ENCODE measurements around the gene AGBL1.
"Not testable (repeated sequence)": the region's sequence is repeated elsewhere in the genome, so short reads cannot be mapped to it uniquely, and the experiment has no call there.

The AGBL1 gene

GRCh38 chr15:86087808-86088207 is 8.1 kb downstream of the AGBL1 start:
- no peak for DNase-seq

GRCh38 chr15:86089422-86089821 is 9.8 kb downstream of the AGBL1 start:
- no peak for DNase-seq

GRCh38 chr15:86101818-86102217 is 22.1 kb downstream of the AGBL1 start:
- DNase-seq: no peak

- DNase-seq: no peak
Measured at GRCh38 chr15:86103825-86104224, 24.2 kb downstream of the AGBL1 start.

DNA sequence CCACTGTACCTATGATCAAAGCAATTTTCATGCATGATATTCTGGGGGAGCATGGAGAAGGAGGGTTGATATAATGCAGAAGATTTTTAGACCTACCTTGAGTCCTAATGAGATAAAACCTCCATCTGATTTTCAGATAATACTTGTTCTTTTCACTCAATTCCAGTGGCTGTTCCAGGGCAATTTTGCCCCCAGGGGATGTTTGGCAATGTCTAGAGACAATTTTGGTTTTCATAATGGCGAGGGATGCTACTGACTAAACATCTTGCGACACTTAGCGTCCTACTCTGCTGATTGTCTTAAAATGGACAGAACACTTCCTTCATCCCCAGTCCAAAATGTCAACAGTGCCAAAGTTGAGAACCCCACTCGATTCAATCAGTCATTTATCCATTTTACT is 26.6 kb downstream of the AGBL1 start:
- DNase-seq: no peak

GRCh38 chr15:86115145-86115801 is 35.6 kb downstream of the AGBL1 start:
- DNase-seq: no peak

- DNase-seq: no peak
Measured at GRCh38 chr15:86121568-86122225, 42.0 kb downstream of the AGBL1 start.

- DNase-seq: not testable (repeated sequence)
Measured at GRCh38 chr15:86122691-86123391, 43.2 kb downstream of the AGBL1 start.

DNA sequence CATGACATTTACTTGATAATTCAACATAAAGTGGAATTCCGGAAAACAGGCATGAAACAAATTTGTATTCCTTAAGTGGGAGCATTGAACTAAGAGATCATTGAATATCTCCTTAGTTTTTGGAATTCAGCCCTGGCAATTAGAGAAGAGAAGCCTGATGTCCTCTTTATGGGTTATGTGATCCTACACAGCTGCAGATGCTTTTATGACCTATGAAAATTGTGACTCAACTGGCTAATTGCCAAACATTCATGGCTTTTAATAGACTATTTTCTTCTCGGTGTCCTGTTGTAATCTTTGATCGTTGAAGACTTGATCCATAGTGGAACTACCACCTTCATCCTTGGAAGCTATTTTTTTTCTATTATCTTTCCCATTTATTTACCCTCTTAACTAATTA is 46.1 kb downstream of the AGBL1 start:
- no peak for DNase-seq

- no peak for DNase-seq
Measured at GRCh38 chr15:86127547-86127946, 47.9 kb downstream of the AGBL1 start.

- DNase-seq: no peak
Measured at GRCh38 chr15:86135041-86135440, 55.4 kb downstream of the AGBL1 start.

- DNase-seq: no peak
Measured at GRCh38 chr15:86136861-86137260, 57.2 kb downstream of the AGBL1 start.

- no peak for DNase-seq
Measured at GRCh38 chr15:86138798-86139197, 59.1 kb downstream of the AGBL1 start.

DNA sequence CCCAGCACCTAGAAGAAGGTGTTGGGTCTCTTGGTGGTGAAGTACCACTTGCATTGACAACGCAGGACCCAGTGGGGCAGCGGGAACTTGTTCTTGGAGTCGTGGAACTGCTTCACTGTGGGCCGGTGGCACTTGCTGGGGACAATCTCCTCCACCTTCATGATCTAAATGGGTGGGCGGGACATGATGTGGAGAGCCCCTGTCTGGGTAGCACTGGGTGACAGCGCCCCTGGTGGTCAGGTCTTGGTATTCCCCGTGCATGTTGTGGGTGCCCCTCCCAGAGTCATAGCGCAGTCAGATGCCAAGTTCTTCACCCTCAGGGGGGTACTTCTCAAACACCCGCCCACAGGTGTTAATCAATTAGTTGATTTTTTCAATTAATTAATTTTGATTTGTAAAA is 60.2 kb downstream of the AGBL1 start:
- peak; percentile 17 for DNase-seq

GRCh38 chr15:86154705-86155104 is 75.0 kb downstream of the AGBL1 start:
- DNase-seq: no peak

GRCh38 chr15:86155551-86155950 is 75.9 kb downstream of the AGBL1 start:
- peak; percentile 7 for DNase-seq

- no peak for DNase-seq
Measured at GRCh38 chr15:86157606-86158293, 78.1 kb downstream of the AGBL1 start.

DNA sequence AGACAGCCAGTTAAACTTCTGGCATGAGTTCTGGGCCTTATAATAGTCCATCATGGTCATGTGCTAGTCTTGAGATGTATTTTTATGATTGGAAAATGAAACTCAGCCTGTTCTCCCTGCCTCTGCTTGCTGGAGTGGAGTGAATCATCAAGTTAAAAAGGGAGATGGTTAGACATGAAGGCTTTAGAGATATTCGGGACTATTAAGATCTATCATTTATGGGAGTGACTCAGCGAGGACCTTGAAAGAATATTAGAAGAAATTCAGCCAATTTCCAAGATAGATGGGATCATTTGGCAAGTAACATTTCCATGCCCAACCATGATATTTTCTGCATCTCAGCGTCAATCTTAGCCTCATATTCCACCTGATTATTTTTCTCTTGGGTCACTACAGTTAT is 79.8 kb downstream of the AGBL1 start:
- DNase-seq: no peak

DNA sequence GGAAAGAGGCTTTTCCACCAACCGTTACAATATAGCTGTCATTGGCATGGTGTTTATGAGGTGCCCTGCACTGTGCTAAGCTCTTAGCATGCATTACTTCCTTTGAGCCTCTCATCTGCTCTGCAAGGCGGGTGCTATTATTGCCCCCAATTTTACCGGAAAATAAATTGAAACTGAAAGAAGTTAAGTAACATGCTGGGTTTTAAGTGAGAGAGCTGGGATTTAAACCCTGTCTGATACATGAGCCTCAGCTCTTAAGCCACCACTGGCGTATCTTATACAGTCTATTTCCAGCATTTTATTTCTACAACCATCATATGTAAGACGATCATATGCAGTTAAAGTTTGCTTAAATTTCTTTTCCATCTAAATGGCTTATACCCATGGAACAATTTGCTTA is 81.6 kb downstream of the AGBL1 start:
- DNase-seq: no peak

DNA sequence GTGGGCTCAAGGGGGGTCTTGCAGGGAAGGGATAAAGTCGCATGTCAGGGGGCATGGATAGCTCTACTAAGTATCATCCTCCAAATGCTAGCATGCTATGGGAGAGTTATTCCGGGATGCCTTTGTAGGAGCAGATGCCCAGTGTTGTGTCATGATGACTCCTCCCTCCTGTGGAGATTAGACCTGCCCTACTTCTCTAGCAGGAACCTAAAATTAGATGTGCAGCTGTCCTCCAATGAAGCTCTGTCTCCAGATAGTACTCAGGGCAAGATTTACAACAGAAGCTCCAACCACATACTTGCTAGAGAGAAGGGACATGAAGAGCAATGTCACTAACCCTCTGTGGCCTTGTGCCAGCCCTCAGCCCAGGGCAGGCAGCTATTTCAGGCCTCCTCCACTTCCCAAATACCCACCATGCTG is 82.5 kb downstream of the AGBL1 start:
- no peak for DNase-seq

GRCh38 chr15:86162641-86163040 is 83.0 kb downstream of the AGBL1 start:
- no peak for DNase-seq

- no peak for DNase-seq
Measured at GRCh38 chr15:86163816-86164215, 84.1 kb downstream of the AGBL1 start.

DNA sequence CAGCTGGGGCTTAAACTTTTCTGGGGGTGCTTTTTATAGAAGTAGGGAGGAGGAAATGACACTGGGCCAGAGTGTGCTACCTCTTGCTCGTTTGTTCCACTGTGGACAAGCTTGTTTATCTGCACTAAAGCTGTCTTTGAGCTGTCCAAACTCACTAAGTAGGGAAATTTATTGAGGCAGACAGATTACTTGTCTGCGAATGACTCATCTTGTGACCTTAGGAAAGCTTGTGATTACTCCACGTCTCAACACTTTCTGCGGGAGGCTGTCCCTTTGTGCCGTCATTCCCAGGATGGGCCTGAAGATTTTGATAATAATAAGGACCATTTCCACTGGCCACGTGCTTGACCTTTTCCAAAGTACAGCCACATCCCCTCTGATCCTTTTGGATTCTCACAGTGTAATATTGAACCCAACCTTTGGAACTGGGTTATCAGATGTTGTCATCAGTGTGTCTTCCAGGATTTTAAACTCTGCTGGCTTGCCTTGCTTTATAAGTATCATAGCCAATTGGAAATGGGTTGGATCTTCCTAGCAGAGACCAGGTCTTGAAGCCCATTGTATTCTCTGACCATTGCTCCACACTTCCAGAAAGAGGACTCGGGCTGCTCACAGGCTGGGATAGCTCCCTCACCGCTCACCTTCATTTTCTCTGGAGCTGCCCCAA is 84.7 kb downstream of the AGBL1 start:
- no peak for DNase-seq
